Endothelial cell of umbilical vein (primary cell): Measurements from ENCODE around the gene PSMC6. TPM values are rescaled to one million over a fixed set of nuclear protein-coding genes. Genes with fewer than 3 reads are reported as not detected.

Experiments
- BruUV-seq: library from RNA; stranded (reverse); fragments of 400-500 nt; replicated peaks from 2 replicates; lab custom pipeline; 2021; lab: Mats Ljungman, UMichigan
- CTCF ChIA-PET: fragments of 300-600, 350-600 bp; sonication (Branson Sonifier 250); formaldehyde crosslinking; loops from one replicate; lab custom pipeline; 2021; ENCODE audit warnings: antibody characterized with exemption, inconsistent platforms; lab: Charles Lee
- POLR2A ChIA-PET: fragments of 300-600, 350-600 bp; sonication (Branson Sonifier 250); formaldehyde crosslinking; loops from one replicate; lab custom pipeline; 2021; ENCODE audit warnings: antibody characterized with exemption, inconsistent platforms; lab: Charles Lee
- DNase-seq: peaks from one replicate; pipeline ENCODE4 v3.0.0-alpha.2; 2011; ENCODE audit warnings: low read depth, low spot score
- FAIRE-seq: peaks from 2 replicates; lab custom pipeline; 2011; peaks lifted over from hg19 to GRCh38; lab: Jason Lieb, UNC
- H2AFZ ChIP-seq: 2 replicates; pipeline ENCODE4 v1.6.0; 2012; ENCODE audit warnings: low read depth, low read length, control low read depth, inconsistent platforms
- H3K27ac ChIP-seq: 2 replicates; pipeline ENCODE4 v1.5.1; 2011; ENCODE audit warnings: low read depth, mild to moderate bottlenecking, control low read depth, low read length, moderate library complexity; ENCODE audit not compliant: insufficient read depth
- H3K27me3 ChIP-seq, 2 experiments: 2 replicates each; pipeline versions ENCODE4 v1.6.0 to v1.6.1; 2011; ENCODE audit warnings: low read length in 2 of 2, mixed read lengths in 1 of 2; ENCODE audit not compliant: control insufficient read depth in 2 of 2, insufficient read depth in 2 of 2
- H3K36me3 ChIP-seq, 2 experiments: 2 replicates in 1 of 2; 3 replicates in 1 of 2; pipeline ENCODE4 v1.5.1; 2011; ENCODE audit warnings: low read length in 2 of 2, mild to moderate bottlenecking in 1 of 2, moderate library complexity in 1 of 2; ENCODE audit not compliant: control insufficient read depth in 2 of 2, insufficient read depth in 2 of 2; ENCODE audit errors: extremely low read depth in 1 of 2
- H3K4me1 ChIP-seq: 3 replicates; pipeline ENCODE4 v1.5.1; 2011; ENCODE audit warnings: mild to moderate bottlenecking, low read length; ENCODE audit not compliant: control insufficient read depth, insufficient read depth; ENCODE audit errors: extremely low read depth
- H3K4me2 ChIP-seq: 2 replicates; pipeline ENCODE4 v1.6.1; 2011; ENCODE audit warnings: low read length, control low read depth, mixed read lengths; ENCODE audit not compliant: insufficient read depth
- H3K4me3 ChIP-seq, 3 experiments: fragments of 200-600 bp in 1 of 3; sonication (generic), shearing (Covaris generic) in 1 of 3; replicated peaks in 1 of 3; 2 replicates each; pipeline ENCODE4 v1.5.1; 2011 to 2016; ENCODE audit warnings: control low read depth in 3 of 3, low read length in 3 of 3, mild to moderate bottlenecking in 2 of 3, inconsistent platforms in 1 of 3, low read depth in 1 of 3, moderate library complexity in 1 of 3; ENCODE audit not compliant: insufficient read depth in 1 of 3
- H3K79me2 ChIP-seq: 2 replicates; pipeline ENCODE4 v1.6.0; 2012; ENCODE audit warnings: low read length, inconsistent platforms; ENCODE audit not compliant: control insufficient read depth, insufficient read depth
- H3K9ac ChIP-seq: replicated peaks from 2 replicates; pipeline ENCODE3; 2011; ENCODE audit warnings: low read length, control low read depth; ENCODE audit not compliant: insufficient read depth; ENCODE audit errors: extremely low read depth
- H3K9me1 ChIP-seq: replicated peaks from 3 replicates; pipeline ENCODE4 v1.6.0; 2011; ENCODE audit warnings: mild to moderate bottlenecking, low read length; ENCODE audit not compliant: control insufficient read depth, insufficient read depth; ENCODE audit errors: extremely low read depth
- H3K9me3 ChIP-seq: replicated peaks from 2 replicates; pipeline ENCODE4 v1.5.1; 2012; ENCODE audit warnings: low read length, inconsistent platforms; ENCODE audit not compliant: control insufficient read depth, insufficient read depth
- H4K20me1 ChIP-seq: replicated peaks from 2 replicates; pipeline ENCODE3; 2011; ENCODE audit warnings: mild to moderate bottlenecking, low read length; ENCODE audit not compliant: control insufficient read depth, insufficient read depth; ENCODE audit errors: extremely low read depth
- CTCF ChIP-seq, 2 donors: IDR thresholded peaks; 1 replicate in 1 of 2; 2 replicates in 1 of 2; pipeline ENCODE4 v1.5.1; 2011; ENCODE audit warnings: low read length in 2 of 2, mild to moderate bottlenecking in 2 of 2, moderate library complexity in 2 of 2, control low read depth in 1 of 2, inconsistent platforms in 1 of 2, low read depth in 1 of 2; ENCODE audit not compliant: insufficient read depth in 1 of 2; ENCODE audit errors: extremely low read depth in 1 of 2
- EZH2 ChIP-seq: IDR thresholded peaks from 2 replicates; pipeline ENCODE4 v1.6.1; 2012; ENCODE audit warnings: borderline replicate concordance, low read depth, mild to moderate bottlenecking, moderate library complexity, low read length, inconsistent platforms; ENCODE audit not compliant: severe bottlenecking
- FOS ChIP-seq: IDR thresholded peaks from 2 replicates; pipeline ENCODE4 v1.6.1; 2011; ENCODE audit warnings: mild to moderate bottlenecking, low read length, moderate library complexity, borderline replicate concordance; ENCODE audit not compliant: insufficient read depth
- GATA2 ChIP-seq: IDR thresholded peaks from 2 replicates; pipeline ENCODE4 v1.7.0; 2011; ENCODE audit warnings: low read depth, mild to moderate bottlenecking, moderate library complexity, mixed read lengths, low read length; ENCODE audit not compliant: insufficient read length, insufficient read depth
- JUN ChIP-seq: IDR thresholded peaks from 2 replicates; pipeline ENCODE4 v1.6.1; 2011; ENCODE audit warnings: borderline replicate concordance, low read depth; ENCODE audit not compliant: insufficient read length, insufficient read depth
- MAX ChIP-seq: IDR thresholded peaks from 2 replicates; pipeline ENCODE4 v1.6.1; 2011; ENCODE audit not compliant: insufficient read depth, insufficient read length
- MYC ChIP-seq: IDR thresholded peaks from one replicate; pipeline ENCODE4 v1.6.1; 2011; ENCODE audit warnings: mild to moderate bottlenecking, low read depth, low read length
- POLR2A ChIP-seq: IDR thresholded peaks from 2 replicates; pipeline ENCODE4 v1.6.1; 2012; ENCODE audit warnings: low read depth, mild to moderate bottlenecking, control low read depth, low read length
- POLR2AphosphoS5 ChIP-seq: IDR thresholded peaks from 2 replicates; pipeline ENCODE4 v1.6.1; 2012; ENCODE audit warnings: low read depth, mild to moderate bottlenecking, control low read depth, low read length, moderate library complexity; ENCODE audit not compliant: insufficient read depth
- dilution Hi-C: fragments of 300-500 bp; cut with MboI; formaldehyde crosslinking; loops from one replicate; pipeline ENCODE4 v1.15.0; 2019; ENCODE audit warnings: low sequenced_read_pairs; ENCODE audit not compliant: extremely low pct_ligation_motif_present
- intact Hi-C: fragments of 100-400 bp; cut with micrococcal nuclease; formaldehyde crosslinking; loops from one replicate; pipeline ENCODE4 v1.10.0; 2022
- polyA plus RNA-seq, 4 experiments: library from polyadenylated mRNA; depleted of rRNA in 3 of 4; stranded (reverse) in 3 of 4; unstranded in 1 of 4; fragments of >200 nt; gene quantifications; 2 replicates each; pipeline versions ENCODE4 v1.2.1 to v1.2.3, GENCODE V29; 2011 to 2012; ENCODE audit warnings: missing spikeins in 1 of 4
- total RNA-seq: library from RNA; stranded (reverse); gene quantifications from 2 replicates; pipeline ENCODE4 v1.2.3, GENCODE V29; 2021

The PSMC6 gene
- total and polyA plus RNA-seq, 2 donors (not counting 3 experiments of a cell fraction or from before 2014, with no cell fraction given), result 44.0 to 103 TPM

GRCh38 chr14:52741865-52742264, 34.9 kb downstream of the PSMC6 start:
- H3K27me3 ChIP-seq, result no peaks in the 10 kb centered on the region
- peak overlapping the region; percentile 86 for H3K4me2 ChIP-seq
- DNase-seq, result peak; percentile 33
- H4K20me1 ChIP-seq, result no peaks in the 10 kb centered on the region
- BruUV-seq, result TSS peak; percentile 8
- H3K4me3 ChIP-seq, result peak overlapping the region in 1 of 3 experiments; percentile 11
- peak overlapping the region; percentile 2 for H2AFZ ChIP-seq
- TF ChIP-seq JUN (no peak), GATA2 (peak; percentile 11), POLR2A (no peak), FOS (no peak), EZH2 (no peak)
- H3K9me1 ChIP-seq, result peaks cover 2% of the 10 kb centered on the region
- peak overlapping the region; percentile 82 for H3K27ac ChIP-seq
- intact Hi-C loops, result loop anchor here (2.0 kb wide), 1 partner anchor 49 kb away; the partner anchor contains the start of gene GNPNAT1
- FAIRE-seq, result peak; percentile 67
- H3K79me2 ChIP-seq, result peaks cover 36% of the 10 kb centered on the region
- no peaks in the 10 kb centered on the region for H3K9me3 ChIP-seq
- H3K36me3 ChIP-seq, result peaks cover 0 to 5% of the 10 kb centered on the region in 2 experiments
- ChIA-PET POLR2A (interaction anchor here (0.6 kb wide), 1 partner anchor 25 kb away, joined by 3 read pairs; no protein-coding TSS in a partner anchor), CTCF (interaction anchor here (0.7 to 0.8 kb wide), 2 partner anchors 13 to 219 kb away, joined by 3 to 4 read pairs; no protein-coding TSS in a partner anchor)
- peaks cover 25% of the 10 kb centered on the region for H3K4me1 ChIP-seq
- dilution Hi-C loops, result no loop called here
- peak overlapping the region; percentile 8 for H3K9ac ChIP-seq

GRCh38 chr14:52748647-52749292, 41.8 kb downstream of the PSMC6 start:
- no TSS peak for BruUV-seq
- dilution Hi-C loops, result no loop called here

More at GRCh38 chr14:52748647-52749292, 41.8 kb downstream of the PSMC6 start:
- H3K9ac ChIP-seq, result no peak overlapping the region
- POLR2A ChIA-PET, result no interaction called here
- H3K4me1 ChIP-seq, result no peaks in the 10 kb centered on the region
- intact Hi-C loops, result no loop called here
- peaks cover 2% of the 10 kb centered on the region for H3K9me1 ChIP-seq
- H2AFZ ChIP-seq, result no peak overlapping the region
- peaks cover 5% of the 10 kb centered on the region for H3K79me2 ChIP-seq
- TF ChIP-seq POLR2AphosphoS5 (no peak), MYC (no peak), MAX (no peak), POLR2A (no peak), CTCF (IDR thresholded peaks at IDR 0.05; ENCODE audit: extremely low read depth in 1 of 2, insufficient read depth in 1 of 2, low read depth in 1 of 2, low read length in 2 of 2) (no peak), JUN (no peak), FOS (no peak), GATA2 (no peak), EZH2 (no peak)
- DNase-seq, result no peak
- peaks cover 4 to 8% of the 10 kb centered on the region in 2 experiments for H3K36me3 ChIP-seq
- no peaks in the 10 kb centered on the region for H4K20me1 ChIP-seq
- FAIRE-seq, result no peak
- H3K4me2 ChIP-seq, result no peak overlapping the region
- CTCF ChIA-PET, result no interaction called here
- H3K27ac ChIP-seq, result no peak overlapping the region
- H3K27me3 ChIP-seq, result no peaks in the 10 kb centered on the region
- no peak overlapping the region for H3K4me3 ChIP-seq
- H3K9me3 ChIP-seq, result no peaks in the 10 kb centered on the region
